Transverse colon (tissue), 4 donors: ENCODE data around the gene HCLS1. TPM values are rescaled to one million over a fixed set of nuclear protein-coding genes. Genes with fewer than 3 reads are reported as not detected.

ENCODE experiments used
- DNase-seq: peaks from one replicate; pipeline ENCODE4 v3.0.0-alpha.2; 2019
- H3K27ac ChIP-seq, 4 donors: fragments of 200-600 bp; sonication (generic); 2 replicates each; pipeline ENCODE4 v1.5.1; 2016 to 2018; ENCODE audit warnings: inconsistent platforms in 4 of 4
- H3K27me3 ChIP-seq: fragments of 200-600 bp; sonication (generic); 2 replicates; pipeline ENCODE4 v1.5.1; 2017; ENCODE audit warnings: inconsistent platforms
- H3K36me3 ChIP-seq, 4 donors: fragments of 200-600 bp; sonication (generic); 2 replicates each; pipeline ENCODE4 v1.5.1; 2017 to 2019; ENCODE audit warnings: inconsistent platforms in 4 of 4
- H3K4me1 ChIP-seq, 4 donors: fragments of 200-600 bp; sonication (generic); 2 replicates each; pipeline ENCODE4 v1.5.1; 2017 to 2020; ENCODE audit warnings: inconsistent platforms in 4 of 4
- H3K4me3 ChIP-seq, 4 donors: fragments of 200-600 bp; sonication (generic); 1 replicate in 1 of 4; 2 replicates in 3 of 4; pipeline versions ENCODE4 v1.5.1 to v1.6.1; 2017 to 2019; ENCODE audit warnings: inconsistent platforms in 4 of 4
- H3K9me3 ChIP-seq, 2 donors: fragments of 200-600 bp; sonication (generic); 2 replicates each; pipeline ENCODE4 v1.5.1; 2017 to 2019; ENCODE audit warnings: inconsistent platforms in 2 of 2
- CTCF ChIP-seq, 5 experiments: fragments of 200-600 bp in 3 of 5; fragments of 450-650 bp in 2 of 5; sonication (generic) in 3 of 5; IDR thresholded peaks; 1 replicate in 2 of 5; 2 replicates in 3 of 5; pipeline ENCODE4 v1.5.1; 2016 to 2017; ENCODE audit warnings: antibody characterized with exemption in 5 of 5, inconsistent platforms in 3 of 5, mild to moderate bottlenecking in 2 of 5, moderate library complexity in 1 of 5
- EP300 ChIP-seq: sonication (generic); formaldehyde crosslinking; IDR thresholded peaks from one replicate; pipeline ENCODE4 v1.6.1; 2017; ENCODE audit warnings: antibody characterized with exemption, low read depth
- POLR2A ChIP-seq: fragments of 450-650 bp; IDR thresholded peaks from one replicate; pipeline ENCODE4 v1.6.1; 2016; ENCODE audit warnings: antibody characterized with exemption, mild to moderate bottlenecking, moderate library complexity
- POLR2AphosphoS5 ChIP-seq, 3 donors: sonication (generic); formaldehyde crosslinking; IDR thresholded peaks; one replicate each; pipeline ENCODE4 v1.6.1; 2016; ENCODE audit warnings: antibody characterized with exemption in 3 of 3
- WGBS, 2 donors: methylation state at CpG; one replicate each; pipeline ENCODE4 v1.1.5; 2018; ENCODE audit warnings: low coverage in 1 of 2; 5-methylcytosine and 5-hydroxymethylcytosine counted together
- in situ Hi-C, 4 donors: fragments of 200-750 bp; cut with MboI; loops; one replicate each; pipeline versions ENCODE4 v1.15.0 to v1.15.1; 2017; ENCODE audit warnings: low sequenced_read_pairs in 3 of 4, low pct_ligation_motif_present in 1 of 4, low pct_unique_long_range_greater_than_20kb in 1 of 4
- intact Hi-C: fragments of 100-400 bp; cut with DNase I; formaldehyde crosslinking; loops from one replicate; pipeline ENCODE4 v1.15.1; 2023; ENCODE audit warnings: low total_unique reads
- total RNA-seq, 4 donors: library from RNA; depleted of rRNA; stranded (reverse); fragments of >200 nt; gene quantifications; one replicate each; pipeline ENCODE4 v1.1.0, GENCODE V29; 2016

HCLS1 gene
- total RNA-seq, 4 donors from 2014 or later: 5.0 to 50.3 (median 30.8) TPM

- no peak for DNase-seq
- Histone ChIP-seq H3K9me3 (no peaks in the 10 kb centered on the region), H3K27ac (no peak overlapping the region), H3K36me3 (no peaks in the 10 kb centered on the region), H3K27me3 (no peaks in the 10 kb centered on the region), H3K4me3 (no peak overlapping the region), H3K4me1 (no peaks in the 10 kb centered on the region)
- WGBS, 2 donors: 84 to 87% methylated on average over 6 of the region's 6 CpGs
- intact Hi-C loops (no loop called here), in situ Hi-C loops (no loop called here)
- TF ChIP-seq POLR2AphosphoS5 (IDR thresholded peaks at IDR 0.05): no peak
- TF ChIP-seq POLR2A: no peak
- no peak for TF ChIP-seq EP300
- no peak for TF ChIP-seq CTCF (IDR thresholded peaks at IDR 0.05)
Observed at GRCh38 chr3:121629601-121630000, 31.1 kb downstream of the HCLS1 start.

- intact Hi-C loops: no loop called here
- 82% methylated on average over 3 of the region's 3 CpGs; no CpG with 5 or more reads in 1 of the 2 donors for WGBS, 2 donors
- in situ Hi-C loops: no loop called here
- Histone ChIP-seq H3K9me3 (no peaks in the 10 kb centered on the region), H3K4me1 (no peaks in the 10 kb centered on the region), H3K27ac (no peak overlapping the region), H3K4me3 (no peak overlapping the region), H3K27me3 (no peaks in the 10 kb centered on the region), H3K36me3 (no peaks in the 10 kb centered on the region)
- DNase-seq: no peak
- TF ChIP-seq POLR2A: no peak
- TF ChIP-seq CTCF (IDR thresholded peaks at IDR 0.05): no peak
- no peak for TF ChIP-seq POLR2AphosphoS5 (IDR thresholded peaks at IDR 0.05)
- TF ChIP-seq EP300: no peak
Observed at GRCh38 chr3:121627622-121628021, 33.1 kb downstream of the HCLS1 start.

GRCh38 chr3:121627211-121627610 lies 33.5 kb downstream of the HCLS1 start:
- Histone ChIP-seq H3K36me3 (no peaks in the 10 kb centered on the region), H3K27me3 (no peaks in the 10 kb centered on the region), H3K27ac (no peak overlapping the region), H3K4me3 (no peak overlapping the region), H3K4me1 (no peaks in the 10 kb centered on the region), H3K9me3 (no peaks in the 10 kb centered on the region)
- 84 to 86% methylated on average over 3 to 4 of the region's 4 CpGs for whole genome bisulfite sequencing, 2 donors
- DNase-seq: no peak
- TF ChIP-seq CTCF (IDR thresholded peaks at IDR 0.05): no peak
- TF ChIP-seq POLR2AphosphoS5 (IDR thresholded peaks at IDR 0.05): no peak
- no peak for TF ChIP-seq EP300
- no peak for TF ChIP-seq POLR2A
- in situ Hi-C loops (no loop called here), intact Hi-C loops (no loop called here)

GRCh38 chr3:121626495-121626894 lies 34.2 kb downstream of the HCLS1 start:
- no peaks in the 10 kb centered on the region for H3K36me3 ChIP-seq
- H3K9me3 ChIP-seq: no peaks in the 10 kb centered on the region
- 86 to 94% methylated on average over 3 to 4 of the region's 4 CpGs for WGBS, 2 donors
- no peaks in the 10 kb centered on the region for H3K27me3 ChIP-seq
- no peak overlapping the region for H3K4me3 ChIP-seq
- intact Hi-C loops (no loop called here), in situ Hi-C loops (no loop called here)
- no peak for DNase-seq
- TF ChIP-seq POLR2AphosphoS5 (IDR thresholded peaks at IDR 0.05) (no peak), EP300 (no peak), POLR2A (no peak), CTCF (IDR thresholded peaks at IDR 0.05) (no peak)
- H3K4me1 ChIP-seq: no peaks in the 10 kb centered on the region
- H3K27ac ChIP-seq: no peak overlapping the region
